HG03103 (cell line): ENCODE data around the gene DBF4B.

Source experiments
- ATAC-seq: cut with Tn5 transposase; IDR thresholded peaks from one replicate; pipeline ENCODE4 v1.9.1; 2021; ENCODE audit warnings: low read depth; ENCODE audit not compliant: unreplicated experiment

Gene DBF4B

GRCh38 chr17:44775136-44775837 is 66.8 kb downstream of the DBF4B start:
- ATAC-seq = peak; percentile 70

GRCh38 chr17:44775838-44776621 is 67.6 kb downstream of the DBF4B start:
- ATAC-seq = no peak

- no peak for ATAC-seq
These were observed 68.3 kb downstream of the DBF4B start for GRCh38 chr17:44776628-44777393.

DNA sequence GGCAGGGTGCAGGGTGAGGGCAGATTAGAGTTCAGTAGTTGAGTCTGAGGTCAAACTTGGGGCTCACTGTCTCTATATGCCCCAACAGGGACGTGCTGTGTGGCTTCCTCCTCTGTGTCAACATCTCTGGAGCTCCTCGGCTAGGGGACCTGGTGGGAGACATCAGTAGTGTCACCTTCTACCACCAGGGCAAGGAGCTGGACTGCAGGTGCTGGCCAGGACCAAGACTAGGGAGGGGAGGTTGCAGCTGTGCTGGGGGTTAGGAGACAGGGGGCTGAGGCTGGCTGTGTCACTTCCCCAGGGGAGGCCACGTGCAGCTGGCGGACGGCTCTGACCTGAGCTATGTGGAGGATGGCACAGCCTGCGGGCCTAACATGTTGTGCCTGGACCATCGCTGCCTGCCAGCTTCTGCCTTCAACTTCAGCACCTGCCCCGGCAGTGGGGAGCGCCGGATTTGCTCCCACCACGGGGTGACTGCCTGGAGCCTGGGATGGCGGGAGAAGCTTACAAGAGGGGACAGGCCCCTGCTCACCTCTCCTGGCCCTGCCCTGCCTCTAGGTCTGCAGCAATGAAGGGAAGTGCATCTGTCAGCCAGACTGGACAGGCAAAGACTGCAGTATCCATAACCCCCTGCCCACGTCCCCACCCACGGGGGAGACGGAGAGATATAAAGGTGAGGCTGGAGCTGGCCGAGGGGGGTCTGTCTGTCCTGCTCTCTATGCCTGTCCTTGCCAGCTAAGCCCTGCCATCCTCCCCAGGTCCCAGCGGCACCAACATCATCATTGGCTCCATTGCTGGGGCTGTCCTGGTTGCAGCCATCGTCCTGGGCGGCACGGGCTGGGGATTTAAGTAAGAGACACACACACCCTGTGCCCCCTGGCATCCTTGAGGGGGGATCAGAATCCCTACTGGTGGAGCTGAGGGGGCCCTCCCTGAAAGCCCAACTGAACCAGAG is 69.2 kb downstream of the DBF4B start:
- ATAC-seq = no peak

DNA sequence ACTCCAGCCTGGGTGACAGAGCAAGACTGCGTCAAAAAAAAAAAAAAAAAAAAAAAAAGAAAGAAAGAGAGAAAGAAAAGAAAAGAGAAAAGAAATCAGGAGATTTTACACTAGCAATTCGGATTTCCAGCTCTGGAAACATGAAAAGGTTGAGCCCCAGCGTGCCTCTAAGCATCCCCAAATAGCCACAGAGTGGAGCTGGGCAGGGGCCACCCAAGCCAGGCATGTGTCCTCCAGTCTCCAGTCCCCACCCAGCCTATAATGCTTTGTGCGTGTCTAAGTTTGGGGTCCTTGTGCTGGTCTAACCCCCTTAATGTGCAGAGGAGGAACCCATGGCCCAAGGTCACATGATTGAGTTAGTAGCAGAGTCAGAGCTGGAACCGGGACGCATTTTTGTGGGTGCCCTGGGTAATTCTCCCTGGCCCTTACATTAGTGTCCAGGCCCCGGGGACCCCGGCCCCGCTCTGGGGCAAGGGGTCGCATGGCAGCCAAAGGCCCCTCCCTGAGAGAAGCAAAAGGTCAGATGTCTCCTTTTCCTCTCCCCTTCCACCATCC is 70.3 kb downstream of the DBF4B start:
- no peak for ATAC-seq

DNA sequence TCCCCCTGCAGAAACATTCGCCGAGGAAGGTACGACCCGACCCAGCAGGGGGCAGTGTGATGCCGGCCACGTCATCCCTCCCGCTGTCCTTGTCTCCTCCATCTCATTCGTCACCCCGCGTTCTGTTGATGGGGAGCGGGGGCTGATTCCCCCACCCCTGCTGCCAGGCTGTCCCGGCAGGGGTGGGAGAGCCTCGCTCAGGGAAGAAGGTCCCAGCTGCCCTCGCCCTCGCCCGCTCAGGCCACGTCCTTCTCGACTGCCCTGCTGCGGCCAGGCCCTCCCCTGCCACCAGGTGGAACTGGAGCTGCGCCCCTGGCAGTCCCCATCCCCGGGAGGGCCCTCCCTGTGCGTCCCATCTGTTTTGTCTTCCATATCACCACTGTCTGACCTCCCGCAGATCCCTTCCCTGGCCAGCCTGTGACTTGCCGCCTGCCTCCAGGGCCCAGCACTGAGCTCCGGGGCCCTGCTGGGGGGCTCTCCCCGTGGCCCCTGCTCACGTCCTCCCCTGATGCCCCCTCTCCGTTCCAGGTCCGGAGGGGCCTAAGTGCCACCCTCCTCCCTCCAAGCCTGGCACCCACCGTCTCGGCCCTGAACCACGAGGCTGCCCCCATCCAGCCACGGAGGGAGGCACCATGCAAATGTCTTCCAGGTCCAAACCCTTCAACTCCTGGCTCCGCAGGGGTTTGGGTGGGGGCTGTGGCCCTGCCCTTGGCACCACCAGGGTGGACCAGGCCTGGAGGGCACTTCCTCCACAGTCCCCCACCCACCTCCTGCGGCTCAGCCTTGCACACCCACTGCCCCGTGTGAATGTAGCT is 71.0 kb downstream of the DBF4B start:
- no peak for ATAC-seq

DNA sequence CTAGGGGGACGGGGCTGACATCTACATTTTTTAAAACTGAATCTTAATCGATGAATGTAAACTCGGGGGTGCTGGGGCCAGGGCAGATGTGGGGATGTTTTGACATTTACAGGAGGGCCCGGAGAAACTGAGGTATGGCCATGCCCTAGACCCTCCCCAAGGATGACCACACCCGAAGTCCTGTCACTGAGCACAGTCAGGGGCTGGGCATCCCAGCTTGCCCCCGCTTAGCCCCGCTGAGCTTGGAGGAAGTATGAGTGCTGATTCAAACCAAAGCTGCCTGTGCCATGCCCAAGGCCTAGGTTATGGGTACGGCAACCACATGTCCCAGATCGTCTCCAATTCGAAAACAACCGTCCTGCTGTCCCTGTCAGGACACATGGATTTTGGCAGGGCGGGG is 71.7 kb downstream of the DBF4B start:
- no peak for ATAC-seq

DNA sequence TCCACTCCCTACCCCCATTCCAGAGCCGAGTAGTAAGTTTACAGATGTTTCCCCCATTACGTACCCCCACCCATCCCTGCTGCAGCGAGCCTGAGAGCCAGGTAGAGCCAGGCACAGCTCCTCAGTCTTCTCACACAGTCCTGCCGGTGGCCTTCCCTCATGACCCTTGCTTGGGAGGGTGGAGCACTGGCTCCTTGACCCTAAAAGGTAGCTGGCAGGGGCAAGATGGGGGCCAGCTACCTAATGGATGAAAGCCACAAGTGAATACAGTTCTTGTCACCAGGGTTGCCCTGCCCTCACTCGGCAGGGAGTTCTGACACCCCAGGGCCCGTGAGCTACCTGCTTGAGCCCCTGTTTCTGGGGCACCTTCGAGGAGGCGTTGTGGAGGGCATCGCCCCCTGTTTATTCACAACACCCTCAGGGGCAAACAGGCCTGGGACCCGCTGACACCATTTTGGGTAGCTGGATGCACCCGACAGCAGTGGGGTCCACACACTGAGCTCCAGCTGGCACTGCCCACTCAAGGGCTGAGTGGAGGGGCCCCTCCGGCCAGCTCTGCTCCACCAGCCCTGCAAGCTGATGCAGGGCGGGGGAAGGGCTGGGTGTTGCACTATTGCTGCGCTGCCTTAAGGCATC is 72.5 kb downstream of the DBF4B start:
- ATAC-seq = no peak

- ATAC-seq = no peak
These were observed 73.3 kb downstream of the DBF4B start for GRCh38 chr17:44781551-44782325.

GRCh38 chr17:44782326-44782850 is 73.9 kb downstream of the DBF4B start:
- ATAC-seq = no peak

DNA sequence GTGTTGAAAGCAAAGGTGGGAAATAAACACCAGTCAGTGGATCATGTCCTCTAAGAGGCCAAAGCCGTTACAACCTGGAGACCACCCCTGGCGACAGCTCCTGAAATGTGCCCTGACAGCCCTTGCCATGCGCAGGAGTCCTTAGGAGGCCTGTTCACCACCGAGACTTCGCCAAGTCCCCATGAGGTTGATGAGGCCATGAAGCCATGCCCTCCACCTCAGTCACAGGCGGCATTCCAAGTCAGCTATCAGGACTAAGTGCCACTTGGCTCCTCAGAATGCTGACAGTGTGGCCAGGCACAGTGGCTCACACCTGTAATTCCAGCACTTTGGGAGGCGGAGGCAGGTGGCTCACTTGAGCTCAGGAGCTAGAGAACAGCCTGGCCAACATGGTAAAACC is 77.5 kb downstream of the DBF4B start:
- no peak for ATAC-seq

- ATAC-seq = no peak
These were observed 78.2 kb downstream of the DBF4B start for GRCh38 chr17:44786551-44787081.

GRCh38 chr17:44787271-44787940 is 78.9 kb downstream of the DBF4B start:
- no peak for ATAC-seq

DNA sequence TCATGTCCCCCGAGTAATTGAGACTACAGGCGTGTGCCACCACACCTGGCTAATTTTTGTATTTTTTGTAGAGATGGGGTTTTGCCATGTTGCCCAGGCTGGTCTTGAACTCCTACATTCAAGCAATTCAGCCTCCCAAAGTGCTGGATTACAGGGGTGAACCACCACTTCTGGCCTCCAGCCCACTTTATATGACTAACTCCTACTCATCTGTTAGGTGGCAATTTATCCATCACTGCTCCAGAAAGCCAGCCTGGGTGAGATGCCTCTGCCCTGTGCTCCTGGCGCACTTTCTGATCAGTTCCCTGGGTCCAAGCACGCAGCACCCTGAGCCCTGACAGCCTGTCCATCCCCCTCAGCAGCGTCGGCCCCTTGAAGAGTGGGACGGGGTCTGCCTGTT is 79.7 kb downstream of the DBF4B start:
- ATAC-seq = no peak

GRCh38 chr17:44792276-44792675 is 83.8 kb downstream of the DBF4B start:
- ATAC-seq = no peak

- no peak for ATAC-seq
These were observed 85.7 kb downstream of the DBF4B start for GRCh38 chr17:44793885-44794842.
